CD8-positive, alpha-beta memory T cell (primary cell): ENCODE measurements around the gene CCDC88B. TPM values are rescaled to one million over a fixed set of nuclear protein-coding genes. Genes with fewer than 3 reads are reported as not detected.

Experiments used
- CTCF ChIA-PET: fragments of 350-600 bp; sonication (Branson Sonifier 250); formaldehyde crosslinking; loops from one replicate; lab custom pipeline; 2021; ENCODE audit warnings: antibody characterized with exemption; lab: Charles Lee
- POLR2A ChIA-PET: fragments of 350-600 bp; sonication (Branson Sonifier 250); formaldehyde crosslinking; loops from one replicate; lab custom pipeline; 2021; ENCODE audit warnings: antibody characterized with exemption; lab: Charles Lee
- DNase-seq, 5 donors: peaks; one replicate each; pipeline versions ENCODE4 v3.0.0 to v3.0.0-alpha.2; 2020 to 2022; ENCODE audit warnings: mixed read lengths in 1 of 5
- H3K27ac ChIP-seq: one replicate; pipeline ENCODE4 v1.7.0; 2013; ENCODE audit warnings: low read depth, mild to moderate bottlenecking, low read length, moderate library complexity
- H3K27me3 ChIP-seq: 2 replicates; pipeline ENCODE4 v1.7.0; 2013; ENCODE audit warnings: low read length, mild to moderate bottlenecking; ENCODE audit not compliant: insufficient read depth, poor library complexity, severe bottlenecking
- H3K36me3 ChIP-seq: 2 replicates; pipeline ENCODE4 v1.7.0; 2013; ENCODE audit warnings: mild to moderate bottlenecking, low read length, moderate library complexity; ENCODE audit not compliant: insufficient read depth
- H3K4me1 ChIP-seq: 2 replicates; pipeline ENCODE4 v1.7.0; 2013; ENCODE audit warnings: mild to moderate bottlenecking, low read length, moderate library complexity; ENCODE audit not compliant: insufficient read depth
- H3K4me3 ChIP-seq: 2 replicates; pipeline ENCODE4 v1.7.0; 2013; ENCODE audit warnings: mild to moderate bottlenecking, low read length
- H3K9me3 ChIP-seq: 2 replicates; pipeline ENCODE4 v1.7.0; 2013; ENCODE audit warnings: mild to moderate bottlenecking, low read length
- H3K27ac Mint-ChIP-seq, 8 donors: one replicate each; pipeline ENCODE4 v1.8.0; 2020 to 2021; ENCODE audit warnings: mixed read lengths in 8 of 8, mild to moderate bottlenecking in 6 of 8, inconsistent platforms in 3 of 8, moderate library complexity in 3 of 8
- H3K27me3 Mint-ChIP-seq, 2 donors: one replicate each; pipeline ENCODE4 v1.8.0; 2020 to 2021; ENCODE audit warnings: mixed read lengths in 2 of 2, mild to moderate bottlenecking in 1 of 2, moderate library complexity in 1 of 2
- H3K36me3 Mint-ChIP-seq, 3 donors: one replicate each; pipeline ENCODE4 v1.8.0; 2020 to 2021; ENCODE audit warnings: mixed read lengths in 3 of 3, inconsistent platforms in 1 of 3, mild to moderate bottlenecking in 1 of 3
- H3K4me1 Mint-ChIP-seq, 3 donors: one replicate each; pipeline ENCODE4 v1.8.0; 2020 to 2021; ENCODE audit warnings: mixed read lengths in 3 of 3, inconsistent platforms in 1 of 3, mild to moderate bottlenecking in 1 of 3
- H3K4me3 Mint-ChIP-seq, 7 donors: one replicate each; pipeline ENCODE4 v1.8.0; 2020 to 2021; ENCODE audit warnings: mixed read lengths in 7 of 7, mild to moderate bottlenecking in 6 of 7, moderate library complexity in 4 of 7, inconsistent platforms in 2 of 7
- H3K9me3 Mint-ChIP-seq, 5 donors: one replicate each; pipeline ENCODE4 v1.8.0; 2020 to 2022; ENCODE audit warnings: mixed read lengths in 5 of 5, mild to moderate bottlenecking in 3 of 5, moderate library complexity in 2 of 5, inconsistent platforms in 1 of 5
- polyA plus RNA-seq: library from polyadenylated mRNA; unstranded; fragments of 300-500 nt; fragmentation: Illumina TruSeq; gene quantifications from one replicate; pipeline ENCODE4 v1.2.3, GENCODE V29; 2021
- total RNA-seq, 2 experiments: library from RNA; stranded (reverse); gene quantifications; one replicate each; pipeline ENCODE4 v1.2.3, GENCODE V29; 2021

Gene CCDC88B
- total and polyA plus RNA-seq, 3 experiments from 2014 or later: 45.6 to 105 (median 101) TPM

- Histone ChIP-seq H3K27me3 (no peaks in the 10 kb centered on the region), H3K4me3 (no peak overlapping the region), H3K4me1 (no peaks in the 10 kb centered on the region), H3K36me3 (no peaks in the 10 kb centered on the region), H3K9me3 (no peaks in the 10 kb centered on the region), H3K27ac (no peak overlapping the region)
- Mint-ChIP-seq H3K4me1 (peaks cover 0 to 4% (median 2%) of the 10 kb centered on the region in 3 donors), H3K9me3 (no peaks in the 10 kb centered on the region), H3K36me3 (peaks cover 5 to 65% (median 8%) of the 10 kb centered on the region in 3 donors), H3K27me3 (peaks cover 0 to 1% of the 10 kb centered on the region in 2 donors), H3K4me3 (no peak overlapping the region), H3K27ac (peak overlapping the region in 1 of 8 donors; percentile 61)
- ChIA-PET CTCF (no interaction called here), POLR2A (no interaction called here)
- DNase-seq: no peak
These were observed 28.1 kb downstream of the CCDC88B start for GRCh38 chr11:64367931-64368672.

DNA sequence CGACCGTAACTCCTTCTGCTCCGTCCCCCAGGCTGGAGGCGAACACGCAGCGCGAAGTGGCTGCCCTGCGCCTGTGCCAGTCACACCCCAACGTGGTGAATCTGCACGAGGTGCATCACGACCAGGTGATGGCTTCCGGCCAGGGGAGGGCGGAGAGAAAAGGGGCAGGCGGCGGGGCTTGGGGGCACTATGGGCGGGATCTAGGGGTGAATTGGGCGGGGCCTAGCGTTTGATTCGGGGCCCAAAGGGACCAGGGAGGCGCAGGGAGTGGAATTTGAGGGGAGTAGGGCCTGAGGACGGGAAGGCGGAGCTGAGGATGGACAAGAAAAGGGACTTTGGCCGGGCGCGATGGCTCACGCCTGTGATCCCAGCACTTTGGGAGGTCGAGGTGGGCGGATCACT, 28.7 kb downstream of the CCDC88B start:
- Histone ChIP-seq H3K27me3 (no peaks in the 10 kb centered on the region), H3K4me3 (no peak overlapping the region), H3K36me3 (no peaks in the 10 kb centered on the region), H3K9me3 (no peaks in the 10 kb centered on the region), H3K4me1 (no peaks in the 10 kb centered on the region), H3K27ac (no peak overlapping the region)
- Mint-ChIP-seq H3K4me1 (peaks cover 0 to 4% (median under 1%) of the 10 kb centered on the region in 3 donors), H3K4me3 (no peak overlapping the region), H3K36me3 (peaks cover 5 to 59% (median 7%) of the 10 kb centered on the region in 3 donors), H3K27ac (no peak overlapping the region), H3K27me3 (peaks cover 0 to 1% of the 10 kb centered on the region in 2 donors), H3K9me3 (no peaks in the 10 kb centered on the region)
- CTCF ChIA-PET: no interaction called here
- no peak for DNase-seq
- POLR2A ChIA-PET: no interaction called here

DNA sequence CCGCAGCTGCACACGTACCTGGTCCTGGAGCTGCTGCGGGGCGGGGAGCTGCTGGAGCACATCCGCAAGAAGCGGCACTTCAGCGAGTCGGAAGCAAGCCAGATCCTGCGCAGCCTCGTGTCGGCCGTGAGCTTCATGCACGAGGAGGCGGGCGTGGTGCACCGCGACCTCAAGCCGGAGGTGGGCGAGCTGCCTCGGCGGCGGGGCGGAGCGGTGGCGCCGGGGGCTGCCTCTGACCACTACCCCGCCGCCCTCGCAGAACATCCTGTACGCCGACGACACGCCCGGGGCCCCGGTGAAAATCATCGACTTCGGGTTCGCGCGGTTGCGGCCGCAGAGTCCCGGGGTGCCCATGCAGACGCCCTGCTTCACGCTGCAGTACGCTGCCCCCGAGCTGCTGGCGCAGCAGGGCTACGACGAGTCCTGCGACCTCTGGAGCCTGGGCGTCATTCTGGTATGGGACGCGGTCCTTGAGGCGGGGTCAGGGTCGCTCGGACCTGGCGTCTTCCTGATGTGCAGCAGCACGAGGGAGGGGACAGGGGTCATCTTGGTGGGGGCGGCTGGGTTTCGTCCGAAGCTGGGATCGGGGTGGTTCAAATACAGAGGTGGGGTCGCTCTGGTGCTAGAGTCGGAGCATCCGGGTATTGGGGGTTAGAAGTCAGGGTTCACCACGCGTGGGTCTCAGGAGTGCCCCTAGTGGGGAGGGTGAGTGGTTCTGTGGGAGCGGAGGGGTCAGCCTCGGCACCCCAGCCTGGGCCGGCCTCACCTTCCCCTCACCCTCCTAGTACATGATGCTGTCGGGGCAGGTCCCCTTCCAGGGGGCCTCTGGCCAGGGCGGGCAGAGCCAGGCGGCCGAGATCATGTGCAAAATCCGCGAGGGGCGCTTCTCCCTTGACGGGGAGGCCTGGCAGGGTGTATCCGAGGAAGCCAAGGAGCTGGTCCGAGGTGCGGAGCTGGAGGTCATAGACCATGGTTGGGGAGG, 29.7 kb downstream of the CCDC88B start:
- no peak for DNase-seq
- CTCF ChIA-PET: interaction anchor here (1.3 kb wide), 1 partner anchor 9 kb away, joined by 5 read pairs; no protein-coding TSS in a partner anchor

GRCh38 chr11:64371201-64371600, 31.2 kb downstream of the CCDC88B start:
- Mint-ChIP-seq H3K4me3 (no peak overlapping the region), H3K27me3 (peaks cover 0 to 1% of the 10 kb centered on the region in 2 donors), H3K9me3 (no peaks in the 10 kb centered on the region), H3K27ac (peak overlapping the region in 1 of 8 donors; percentile 75), H3K4me1 (peaks cover 0 to 4% (median 0%) of the 10 kb centered on the region in 3 donors), H3K36me3 (peaks cover 0 to 41% (median 7%) of the 10 kb centered on the region in 3 donors)
- Histone ChIP-seq H3K27ac (no peak overlapping the region), H3K27me3 (no peaks in the 10 kb centered on the region), H3K36me3 (no peaks in the 10 kb centered on the region), H3K9me3 (no peaks in the 10 kb centered on the region), H3K4me3 (no peak overlapping the region), H3K4me1 (no peaks in the 10 kb centered on the region)
- DNase-seq: no peak
- CTCF ChIA-PET: interaction anchor here (0.7 to 1.3 kb wide), 3 partner anchors 10 to 44 kb away, joined by 3 to 5 read pairs (median 4); no protein-coding TSS in a partner anchor
- POLR2A ChIA-PET: interaction anchor here (0.9 kb wide), 1 partner anchor 20 kb away, joined by 9 read pairs; no protein-coding TSS in a partner anchor

More for the DNA sequence above, 29.7 kb downstream of the CCDC88B start:
- Mint-ChIP-seq H3K9me3 (no peaks in the 10 kb centered on the region), H3K27ac (peak overlapping the region in 1 of 8 donors; percentile 61), H3K4me3 (no peak overlapping the region), H3K4me1 (peaks cover 0 to 4% (median 0%) of the 10 kb centered on the region in 3 donors), H3K36me3 (peaks cover 0 to 53% (median 7%) of the 10 kb centered on the region in 3 donors), H3K27me3 (peaks cover 0 to 1% of the 10 kb centered on the region in 2 donors)
- H3K4me1 ChIP-seq: no peaks in the 10 kb centered on the region
- H3K9me3 ChIP-seq: no peaks in the 10 kb centered on the region
- POLR2A ChIA-PET: interaction anchor here (0.9 kb wide), 1 partner anchor 21 kb away, joined by 9 read pairs; no protein-coding TSS in a partner anchor
- H3K27me3 ChIP-seq: no peaks in the 10 kb centered on the region
- H3K27ac ChIP-seq: no peak overlapping the region
- H3K36me3 ChIP-seq: no peaks in the 10 kb centered on the region
- no peak overlapping the region for H3K4me3 ChIP-seq

DNA sequence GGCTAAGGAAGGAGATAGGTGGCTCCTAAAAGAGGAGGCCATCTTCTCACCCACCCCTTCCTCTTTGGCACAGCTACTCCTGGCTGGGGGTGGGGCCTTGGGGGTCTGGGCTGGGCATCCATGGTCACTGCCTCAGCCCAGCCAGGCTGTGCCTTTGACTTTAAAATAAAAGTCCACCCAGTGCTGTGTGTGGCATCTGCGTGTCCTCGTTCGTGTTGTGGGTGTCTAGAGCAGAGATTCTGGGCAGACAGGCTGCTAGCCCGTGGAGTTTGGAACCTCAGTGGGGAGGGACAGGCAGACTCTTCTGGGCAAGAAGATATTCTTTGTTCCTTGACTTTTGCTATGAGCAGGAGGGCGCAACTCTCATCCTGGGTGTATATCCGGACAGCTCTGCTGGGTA, 32.0 kb downstream of the CCDC88B start:
- Mint-ChIP-seq H3K4me3 (no peak overlapping the region), H3K9me3 (no peaks in the 10 kb centered on the region), H3K36me3 (peaks cover 0 to 33% (median 1%) of the 10 kb centered on the region in 3 donors), H3K27ac (no peak overlapping the region), H3K4me1 (no peaks in the 10 kb centered on the region), H3K27me3 (peaks cover 0 to 1% of the 10 kb centered on the region in 2 donors)
- Histone ChIP-seq H3K27ac (no peak overlapping the region), H3K4me1 (no peaks in the 10 kb centered on the region), H3K9me3 (no peaks in the 10 kb centered on the region), H3K4me3 (no peak overlapping the region), H3K27me3 (no peaks in the 10 kb centered on the region), H3K36me3 (no peaks in the 10 kb centered on the region)
- CTCF ChIA-PET: no interaction called here
- no peak for DNase-seq
- POLR2A ChIA-PET: no interaction called here

DNA sequence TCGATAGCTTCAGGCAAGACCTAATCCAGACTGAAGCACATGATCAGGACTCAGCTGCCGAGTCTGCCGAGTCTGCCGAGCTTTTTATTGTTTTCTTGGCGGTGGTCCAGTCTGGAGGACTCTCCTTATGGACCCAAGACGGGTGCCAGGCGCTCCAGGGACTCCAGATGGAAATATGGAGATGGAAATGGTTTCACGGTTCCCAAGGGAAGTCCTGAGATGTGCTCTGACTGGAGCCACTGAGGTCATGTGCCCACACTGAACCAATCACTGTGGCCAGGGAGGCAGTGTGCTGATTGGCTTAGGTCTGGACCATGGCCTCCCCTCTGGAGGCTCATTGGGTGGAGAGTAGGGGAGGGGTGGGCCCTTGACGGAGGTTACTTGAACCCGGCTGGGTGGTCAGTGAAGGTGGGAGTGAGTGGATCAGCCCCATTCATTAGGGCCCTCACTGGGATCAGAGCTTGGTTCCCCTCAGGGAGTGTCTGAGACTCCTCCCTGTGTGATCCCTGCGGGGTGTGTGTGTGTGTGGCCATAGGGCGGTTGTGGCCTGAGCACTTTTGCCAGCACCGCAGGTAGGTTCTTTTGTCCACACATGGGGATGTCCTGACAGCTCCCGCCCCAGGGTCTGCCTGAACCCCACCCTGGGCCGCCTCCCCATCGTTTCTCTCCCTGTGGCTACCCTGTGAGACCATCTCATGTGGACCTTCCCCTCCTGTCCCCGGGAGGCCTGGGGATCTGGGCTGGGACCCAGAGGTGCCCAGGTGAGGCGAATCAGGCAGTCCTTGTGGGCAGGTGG, 33.0 kb downstream of the CCDC88B start:
- Mint-ChIP-seq H3K9me3 (no peaks in the 10 kb centered on the region), H3K27me3 (peaks cover 0 to 1% of the 10 kb centered on the region in 2 donors), H3K4me3 (no peak overlapping the region), H3K36me3 (peaks cover 0 to 24% (median 1%) of the 10 kb centered on the region in 3 donors), H3K27ac (no peak overlapping the region), H3K4me1 (no peaks in the 10 kb centered on the region)
- Histone ChIP-seq H3K4me1 (no peaks in the 10 kb centered on the region), H3K9me3 (no peaks in the 10 kb centered on the region), H3K27me3 (no peaks in the 10 kb centered on the region), H3K36me3 (no peaks in the 10 kb centered on the region), H3K4me3 (no peak overlapping the region), H3K27ac (no peak overlapping the region)
- no peak for DNase-seq
- ChIA-PET CTCF (no interaction called here), POLR2A (no interaction called here)

GRCh38 chr11:64373598-64373974, 33.6 kb downstream of the CCDC88B start:
- Histone ChIP-seq H3K4me1 (no peaks in the 10 kb centered on the region), H3K4me3 (no peak overlapping the region), H3K9me3 (no peaks in the 10 kb centered on the region), H3K27me3 (no peaks in the 10 kb centered on the region), H3K36me3 (no peaks in the 10 kb centered on the region), H3K27ac (no peak overlapping the region)
- ChIA-PET CTCF (no interaction called here), POLR2A (no interaction called here)
- Mint-ChIP-seq H3K9me3 (no peaks in the 10 kb centered on the region), H3K4me1 (no peaks in the 10 kb centered on the region), H3K4me3 (no peak overlapping the region), H3K36me3 (peaks cover 0 to 21% (median 1%) of the 10 kb centered on the region in 3 donors), H3K27ac (no peak overlapping the region), H3K27me3 (peaks cover 0 to 1% of the 10 kb centered on the region in 2 donors)
- no peak for DNase-seq
